KMS-11 (cell line): Measurements from ENCODE around the gene SYT2.

Experiments
- H2AFZ ChIP-seq: fragments of 200-600 bp; sonication (generic); 2 replicates; pipeline ENCODE4 v1.6.1; 2016; ENCODE audit warnings: antibody characterized with exemption, mixed run types, low read depth
- H3K27ac ChIP-seq: fragments of 200-600 bp; sonication (generic); 2 replicates; pipeline ENCODE4 v1.6.1; 2016; ENCODE audit warnings: mild to moderate bottlenecking, mixed run types
- H3K27me3 ChIP-seq: fragments of 200-600 bp; sonication (generic); 2 replicates; pipeline ENCODE4 v1.6.1; 2017; ENCODE audit warnings: mild to moderate bottlenecking, low read depth, mixed run types, moderate library complexity; ENCODE audit not compliant: insufficient read depth
- H3K36me3 ChIP-seq: fragments of 200-600 bp; sonication (generic); 2 replicates; pipeline ENCODE4 v1.6.1; 2017; ENCODE audit warnings: mild to moderate bottlenecking, mixed run types; ENCODE audit not compliant: insufficient read depth
- H3K4me1 ChIP-seq: fragments of 200-600 bp; sonication (generic); 2 replicates; pipeline ENCODE4 v1.6.1; 2016; ENCODE audit warnings: mild to moderate bottlenecking, low read depth, mixed run types; ENCODE audit not compliant: poor library complexity, severe bottlenecking
- H3K4me2 ChIP-seq: fragments of 200-600 bp; sonication (generic); 2 replicates; pipeline ENCODE4 v1.7.0; 2016; ENCODE audit warnings: mild to moderate bottlenecking, mixed run types
- H3K4me3 ChIP-seq: fragments of 200-600 bp; sonication (generic); IDR thresholded peaks from 2 replicates; pipeline ENCODE4 v1.6.1; 2017; ENCODE audit warnings: low read depth, low read length, mixed read lengths; ENCODE audit not compliant: insufficient read depth
- H3K79me2 ChIP-seq: fragments of 200-600 bp; sonication (generic); 2 replicates; pipeline ENCODE4 v1.6.1; 2016; ENCODE audit warnings: low read depth, mixed run types; ENCODE audit not compliant: insufficient read depth
- H3K9ac ChIP-seq: fragments of 200-600 bp; sonication (generic); 2 replicates; pipeline ENCODE4 v1.6.1; 2016; ENCODE audit warnings: mild to moderate bottlenecking, mixed run types
- H4K20me1 ChIP-seq: fragments of 200-600 bp; sonication (generic); 2 replicates; pipeline ENCODE4 v1.6.1; 2016; ENCODE audit warnings: mild to moderate bottlenecking, mixed run types; ENCODE audit not compliant: insufficient read depth
- TF ChIP-seq, protein P1 (sequence below): fragments of 200-600 bp; sonication (generic); conservative IDR thresholded peaks from 2 replicates; pipeline ENCODE4 v1.6.1; 2017; ENCODE audit warnings: low read depth, mild to moderate bottlenecking, antibody characterized with exemption, low read length, moderate library complexity, mixed read lengths

SYT2 gene

GRCh38 chr1:202702088-202702487 is 8.2 kb downstream of the SYT2 start:
- Histone ChIP-seq H4K20me1 (no peaks in the 10 kb centered on the region), H3K4me2 (no peak overlapping the region), H2AFZ (no peak overlapping the region), H3K27me3 (peaks cover 53% of the 10 kb centered on the region), H3K27ac (no peak overlapping the region), H3K4me1 (no peaks in the 10 kb centered on the region), H3K4me3 (no peak overlapping the region), H3K79me2 (no peaks in the 10 kb centered on the region), H3K9ac (no peak overlapping the region), H3K36me3 (no peaks in the 10 kb centered on the region)
- TF ChIP-seq, protein P1, sequence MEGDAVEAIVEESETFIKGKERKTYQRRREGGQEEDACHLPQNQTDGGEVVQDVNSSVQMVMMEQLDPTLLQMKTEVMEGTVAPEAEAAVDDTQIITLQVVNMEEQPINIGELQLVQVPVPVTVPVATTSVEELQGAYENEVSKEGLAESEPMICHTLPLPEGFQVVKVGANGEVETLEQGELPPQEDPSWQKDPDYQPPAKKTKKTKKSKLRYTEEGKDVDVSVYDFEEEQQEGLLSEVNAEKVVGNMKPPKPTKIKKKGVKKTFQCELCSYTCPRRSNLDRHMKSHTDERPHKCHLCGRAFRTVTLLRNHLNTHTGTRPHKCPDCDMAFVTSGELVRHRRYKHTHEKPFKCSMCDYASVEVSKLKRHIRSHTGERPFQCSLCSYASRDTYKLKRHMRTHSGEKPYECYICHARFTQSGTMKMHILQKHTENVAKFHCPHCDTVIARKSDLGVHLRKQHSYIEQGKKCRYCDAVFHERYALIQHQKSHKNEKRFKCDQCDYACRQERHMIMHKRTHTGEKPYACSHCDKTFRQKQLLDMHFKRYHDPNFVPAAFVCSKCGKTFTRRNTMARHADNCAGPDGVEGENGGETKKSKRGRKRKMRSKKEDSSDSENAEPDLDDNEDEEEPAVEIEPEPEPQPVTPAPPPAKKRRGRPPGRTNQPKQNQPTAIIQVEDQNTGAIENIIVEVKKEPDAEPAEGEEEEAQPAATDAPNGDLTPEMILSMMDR, result no peak

GRCh38 chr1:202701200-202701599 is 9.1 kb downstream of the SYT2 start:
- H3K4me3 ChIP-seq, result no peak overlapping the region
- TF ChIP-seq, protein P1, result no peak
- no peaks in the 10 kb centered on the region for H3K4me1 ChIP-seq
- H2AFZ ChIP-seq, result no peak overlapping the region
- peaks cover 53% of the 10 kb centered on the region for H3K27me3 ChIP-seq
- H3K27ac ChIP-seq, result no peak overlapping the region
- no peaks in the 10 kb centered on the region for H4K20me1 ChIP-seq
- H3K4me2 ChIP-seq, result no peak overlapping the region
- H3K36me3 ChIP-seq, result no peaks in the 10 kb centered on the region
- no peaks in the 10 kb centered on the region for H3K79me2 ChIP-seq
- no peak overlapping the region for H3K9ac ChIP-seq

DNA sequence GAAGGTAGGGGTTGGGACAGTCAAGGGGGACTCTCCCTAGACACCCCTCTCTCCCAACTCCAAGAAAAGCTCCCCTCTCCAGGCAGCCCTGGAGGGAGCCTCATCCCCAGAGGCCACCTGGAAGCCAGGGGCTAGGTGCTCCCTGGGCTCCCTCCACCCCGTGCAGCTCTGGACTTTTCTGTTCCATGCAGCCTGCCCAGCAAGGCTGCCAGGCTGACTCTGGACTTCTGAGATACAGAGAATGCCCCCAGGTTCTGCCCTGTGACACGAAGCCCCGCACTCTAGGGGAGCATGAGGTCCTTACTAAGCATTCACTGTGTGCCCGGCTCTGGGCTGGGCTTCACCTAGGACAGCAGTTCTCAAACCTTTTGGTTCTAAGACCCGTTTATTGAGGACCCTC is 10.2 kb downstream of the SYT2 start:
- Histone ChIP-seq H2AFZ (no peak overlapping the region), H3K9ac (no peak overlapping the region), H3K27me3 (peaks cover 52% of the 10 kb centered on the region), H4K20me1 (no peaks in the 10 kb centered on the region), H3K4me2 (no peak overlapping the region), H3K36me3 (no peaks in the 10 kb centered on the region), H3K4me1 (no peaks in the 10 kb centered on the region), H3K27ac (no peak overlapping the region), H3K79me2 (no peaks in the 10 kb centered on the region), H3K4me3 (no peak overlapping the region)
- TF ChIP-seq, protein P1, result no peak

DNA sequence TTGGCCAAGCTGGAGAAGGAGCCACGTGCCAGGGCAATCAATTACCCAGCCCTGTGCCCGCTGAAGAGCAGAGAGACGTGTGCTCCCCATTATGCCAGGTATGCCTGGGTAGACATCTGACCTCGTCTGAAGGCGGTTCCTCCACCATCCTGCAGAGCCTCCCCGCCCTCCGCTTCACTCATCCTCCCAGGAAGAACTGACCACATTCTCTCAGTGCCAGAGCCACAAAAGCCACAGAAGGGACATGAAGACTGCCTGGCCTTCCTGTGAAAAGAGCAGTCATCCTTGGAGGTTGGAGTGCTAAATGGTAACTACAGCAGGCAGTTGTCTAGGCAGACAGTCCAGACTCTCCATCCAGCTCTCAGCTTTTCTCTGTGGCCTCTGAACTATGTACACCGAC is 12.0 kb downstream of the SYT2 start:
- Histone ChIP-seq H3K27me3 (peaks cover 52% of the 10 kb centered on the region; the same call in 1 of the 2 replicates), H3K27ac (no peak overlapping the region), H3K9ac (no peak overlapping the region), H4K20me1 (no peaks in the 10 kb centered on the region), H3K4me1 (no peaks in the 10 kb centered on the region), H3K79me2 (no peaks in the 10 kb centered on the region), H3K36me3 (no peaks in the 10 kb centered on the region), H2AFZ (no peak overlapping the region), H3K4me3 (no peak overlapping the region), H3K4me2 (no peak overlapping the region)
- TF ChIP-seq, protein P1, result no peak
